HG03571 (cell line): ENCODE results near the gene BANK1.

ENCODE experiments used
- ATAC-seq: cut with Tn5 transposase; IDR thresholded peaks from one replicate; pipeline ENCODE4 v1.9.1; 2021; ENCODE audit not compliant: unreplicated experiment

BANK1 gene

GRCh38 chr4:101954975-101955678 is 164.6 kb downstream of the BANK1 start:
- no peak for ATAC-seq

- no peak for ATAC-seq
These were observed 165.7 kb downstream of the BANK1 start for GRCh38 chr4:101956068-101956825.

GRCh38 chr4:101958547-101958946 is 168.0 kb downstream of the BANK1 start:
- no peak for ATAC-seq

- ATAC-seq: peak; percentile 59
These were observed 169.9 kb downstream of the BANK1 start for GRCh38 chr4:101960431-101960830.

- ATAC-seq: no peak
These were observed 170.6 kb downstream of the BANK1 start for GRCh38 chr4:101961144-101961543.

GRCh38 chr4:101967697-101968346 is 177.3 kb downstream of the BANK1 start:
- no peak for ATAC-seq

- ATAC-seq: no peak
These were observed 177.8 kb downstream of the BANK1 start for GRCh38 chr4:101968364-101968763.

GRCh38 chr4:101969965-101970364 is 179.4 kb downstream of the BANK1 start:
- no peak for ATAC-seq

- no peak for ATAC-seq
These were observed 180.1 kb downstream of the BANK1 start for GRCh38 chr4:101970547-101971155.

- no peak for ATAC-seq
These were observed 182.3 kb downstream of the BANK1 start for GRCh38 chr4:101972791-101973190.

- ATAC-seq: no peak
These were observed 182.8 kb downstream of the BANK1 start for GRCh38 chr4:101973361-101973760.

- ATAC-seq: no peak
These were observed 186.5 kb downstream of the BANK1 start for GRCh38 chr4:101977076-101977475.

- ATAC-seq: no peak
These were observed 191.2 kb downstream of the BANK1 start for GRCh38 chr4:101981756-101982155.

GRCh38 chr4:101983835-101984234 is 193.3 kb downstream of the BANK1 start:
- no peak for ATAC-seq

- ATAC-seq: peak; percentile 97
These were observed 197.2 kb downstream of the BANK1 start for GRCh38 chr4:101987623-101988243.

- no peak for ATAC-seq
These were observed 199.0 kb downstream of the BANK1 start for GRCh38 chr4:101989551-101989950.

GRCh38 chr4:101992446-101992845 is 201.9 kb downstream of the BANK1 start:
- no peak for ATAC-seq

- peak; percentile 67 for ATAC-seq
These were observed 202.7 kb downstream of the BANK1 start for GRCh38 chr4:101993002-101993841.

- ATAC-seq: no peak
These were observed 203.6 kb downstream of the BANK1 start for GRCh38 chr4:101993842-101994775.
